ENCODE results near the gene MUC5AC.
"Not testable (repeated sequence)": the region's sequence is repeated elsewhere in the genome, so short reads cannot be mapped to it uniquely, and the experiment has no call there.

The MUC5AC gene

GRCh38 chr11:1161410-1162137 lies 3.8 kb downstream of the MUC5AC start:
- DNase-seq (ENCODE audit: extremely low read depth in 1 of 2, low read depth in 1 of 2): no peak

- DNase-seq (ENCODE audit: extremely low read depth in 1 of 2, low read depth in 1 of 2): no peak
Measured at GRCh38 chr11:1162138-1162475, 4.4 kb downstream of the MUC5AC start.

- no peak for DNase-seq (ENCODE audit: extremely low read depth in 1 of 2, low read depth in 1 of 2)
Measured at GRCh38 chr11:1162491-1163311, 4.9 kb downstream of the MUC5AC start.

GRCh38 chr11:1163321-1163910 lies 5.7 kb downstream of the MUC5AC start:
- DNase-seq (ENCODE audit: extremely low read depth in 1 of 2, low read depth in 1 of 2): no peak

GRCh38 chr11:1163911-1164735 lies 6.4 kb downstream of the MUC5AC start:
- no peak for DNase-seq (ENCODE audit: extremely low read depth in 1 of 2, low read depth in 1 of 2)

GRCh38 chr11:1164779-1165255 lies 7.1 kb downstream of the MUC5AC start:
- not testable (repeated sequence) for DNase-seq (ENCODE audit: extremely low read depth in 1 of 2, low read depth in 1 of 2)

GRCh38 chr11:1165256-1166041 lies 7.7 kb downstream of the MUC5AC start:
- DNase-seq (ENCODE audit: extremely low read depth in 1 of 2, low read depth in 1 of 2): no peak

GRCh38 chr11:1167256-1167655 lies 9.5 kb downstream of the MUC5AC start:
- no peak for DNase-seq (ENCODE audit: extremely low read depth in 1 of 2, low read depth in 1 of 2)

- no peak for DNase-seq (ENCODE audit: extremely low read depth in 1 of 2, low read depth in 1 of 2)
Measured at GRCh38 chr11:1167751-1168231, 10.0 kb downstream of the MUC5AC start.

GRCh38 chr11:1168256-1168655 lies 10.5 kb downstream of the MUC5AC start:
- no peak for DNase-seq (ENCODE audit: extremely low read depth in 1 of 2, low read depth in 1 of 2)

- DNase-seq (ENCODE audit: extremely low read depth in 1 of 2, low read depth in 1 of 2): no peak
Measured at GRCh38 chr11:1168721-1169161, 11.0 kb downstream of the MUC5AC start.

- DNase-seq (ENCODE audit: extremely low read depth in 1 of 2, low read depth in 1 of 2): no peak
Measured at GRCh38 chr11:1171223-1171984, 13.7 kb downstream of the MUC5AC start.

GRCh38 chr11:1171985-1172728 lies 14.4 kb downstream of the MUC5AC start:
- no peak for DNase-seq (ENCODE audit: extremely low read depth in 1 of 2, low read depth in 1 of 2)

- DNase-seq (ENCODE audit: extremely low read depth in 1 of 2, low read depth in 1 of 2): no peak
Measured at GRCh38 chr11:1172729-1173117, 15.0 kb downstream of the MUC5AC start.

GRCh38 chr11:1173396-1173795 lies 15.6 kb downstream of the MUC5AC start:
- DNase-seq (ENCODE audit: extremely low read depth in 1 of 2, low read depth in 1 of 2): not testable (repeated sequence)

GRCh38 chr11:1174441-1175370 lies 17.0 kb downstream of the MUC5AC start:
- no peak for DNase-seq (ENCODE audit: extremely low read depth in 1 of 2, low read depth in 1 of 2)

GRCh38 chr11:1175461-1176223 lies 17.9 kb downstream of the MUC5AC start:
- no peak for DNase-seq (ENCODE audit: extremely low read depth in 1 of 2, low read depth in 1 of 2)

Measured in stimulated activated CD8-positive, alpha-beta memory T cell treated with anti-CD3 and anti-CD28 coated beads, Interleukin-7, amount 100 ng/mL, for 48 hours (primary cell).